HL-60/S4 treated with phorbol 12-myristate 13-acetate at 8.2 ng/mL for 4 days and 3 days (cell line): ENCODE results near the gene FBLIM1.

Experiments used
- in situ Hi-C: fragments of 300-500 bp; cut with MboI; formaldehyde crosslinking; loops from 2 replicates; pipeline ENCODE4 v1.15.0; 2022; ENCODE audit warnings: low sequenced_read_pairs

The FBLIM1 gene

DNA sequence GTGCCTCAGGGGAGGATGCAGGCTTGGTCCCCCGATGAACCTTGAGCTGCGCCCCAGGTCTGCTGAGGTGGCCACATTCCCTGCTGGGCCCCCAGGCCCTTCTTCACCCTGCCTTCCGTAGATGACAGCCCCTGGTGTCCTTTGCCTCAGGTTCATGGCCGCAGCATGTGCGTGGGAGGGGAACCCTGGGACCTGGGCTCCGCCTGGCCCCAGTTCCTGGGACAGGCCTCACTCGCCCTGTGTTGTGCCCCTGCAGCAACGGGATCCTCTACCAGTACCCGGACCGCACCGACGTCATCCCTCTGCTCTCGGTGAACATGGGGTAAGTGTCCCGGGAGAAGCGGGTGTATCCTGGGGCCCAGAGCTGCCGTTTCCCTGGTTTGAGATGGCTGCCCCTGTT is 27.7 kb upstream of the FBLIM1 start:
- in situ Hi-C loops: no loop called here

DNA sequence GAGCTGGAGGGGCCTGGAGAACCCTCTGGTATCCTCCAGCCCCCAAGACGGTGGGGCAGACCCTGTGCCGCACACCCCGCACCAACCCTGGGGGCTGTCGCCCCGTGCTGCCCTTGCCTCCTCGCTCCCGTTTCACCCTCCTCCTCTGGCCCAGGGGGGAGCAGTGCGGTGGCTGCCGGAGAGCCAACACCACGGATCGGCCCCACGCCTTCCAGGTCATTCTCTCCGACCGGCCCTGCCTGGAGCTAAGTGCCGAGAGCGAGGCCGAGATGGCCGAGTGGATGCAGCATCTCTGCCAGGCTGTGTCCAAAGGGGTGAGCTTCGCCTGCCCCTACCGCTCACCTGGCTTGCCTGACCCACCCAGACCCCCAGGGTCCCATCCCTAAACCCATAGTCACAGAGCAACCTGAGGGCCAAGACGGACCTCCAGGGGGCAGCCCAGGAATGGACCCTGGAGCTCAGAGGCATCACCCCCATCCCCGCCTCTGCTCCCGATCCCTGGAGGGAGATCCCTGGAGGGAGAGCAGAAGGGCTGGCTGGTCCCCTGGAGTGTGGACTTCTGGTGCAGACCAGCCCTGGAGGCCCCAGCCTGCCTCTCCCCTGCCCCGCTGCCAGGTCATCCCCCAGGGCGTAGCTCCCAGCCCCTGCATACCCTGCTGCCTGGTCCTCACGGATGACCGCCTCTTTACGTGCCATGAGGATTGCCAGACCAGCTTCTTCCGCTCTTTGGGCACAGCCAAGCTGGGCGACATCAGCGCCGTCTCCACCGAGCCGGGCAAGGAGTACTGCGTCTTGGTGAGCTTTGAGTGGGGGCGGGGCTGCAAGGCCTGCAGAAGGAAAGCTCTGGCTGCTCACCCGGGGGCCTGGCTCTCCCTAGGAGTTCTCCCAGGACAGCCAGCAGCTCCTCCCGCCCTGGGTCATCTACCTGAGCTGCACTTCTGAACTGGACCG is 26.6 kb upstream of the FBLIM1 start:
- in situ Hi-C loops: no loop called here

DNA sequence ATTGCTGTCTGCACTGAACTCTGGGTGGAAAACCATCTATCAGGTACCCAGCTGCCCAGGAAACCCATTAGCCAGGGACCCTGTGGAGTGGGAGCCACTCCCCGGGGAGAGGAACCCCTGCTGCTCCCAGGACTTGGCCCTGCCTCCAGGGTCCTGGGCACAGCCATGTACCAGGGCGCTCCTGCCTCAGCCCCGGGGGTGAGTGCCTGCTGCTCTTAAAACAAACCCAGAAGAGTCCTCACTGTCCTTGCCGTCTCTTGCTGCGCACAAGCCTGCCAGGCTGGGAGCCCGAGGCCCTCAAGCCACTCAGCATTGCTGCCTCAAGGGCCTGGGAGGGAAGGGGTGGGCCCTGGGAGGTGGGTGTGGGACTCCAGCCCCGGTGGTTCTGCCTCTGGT is 25.9 kb upstream of the FBLIM1 start:
- in situ Hi-C loops: no loop called here

DNA sequence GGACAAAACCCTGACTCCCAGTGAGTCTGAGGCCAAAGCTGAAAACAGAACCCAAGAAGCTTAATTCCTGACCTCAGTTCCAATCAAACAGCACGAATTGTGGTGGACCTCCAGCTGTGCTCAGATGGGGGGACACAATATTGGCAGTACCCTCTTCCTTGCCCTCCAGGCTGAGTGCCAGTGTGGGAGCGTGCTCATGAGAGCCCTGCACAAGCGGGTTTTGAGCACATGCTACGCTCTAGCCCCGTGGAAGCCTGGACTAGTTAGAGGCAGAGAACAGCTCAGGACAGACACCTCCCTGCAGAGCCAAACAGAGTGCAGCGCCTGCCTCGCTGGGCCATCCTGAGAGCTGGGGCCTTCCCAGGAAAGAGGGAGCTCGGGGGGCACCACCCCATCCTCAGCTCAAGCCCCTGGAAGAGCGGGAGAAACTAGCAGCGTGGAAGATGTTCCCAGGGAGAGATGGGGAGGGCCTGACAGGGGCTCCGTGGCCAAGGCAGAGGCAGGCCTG is 25.3 kb upstream of the FBLIM1 start:
- in situ Hi-C loops: no loop called here

DNA sequence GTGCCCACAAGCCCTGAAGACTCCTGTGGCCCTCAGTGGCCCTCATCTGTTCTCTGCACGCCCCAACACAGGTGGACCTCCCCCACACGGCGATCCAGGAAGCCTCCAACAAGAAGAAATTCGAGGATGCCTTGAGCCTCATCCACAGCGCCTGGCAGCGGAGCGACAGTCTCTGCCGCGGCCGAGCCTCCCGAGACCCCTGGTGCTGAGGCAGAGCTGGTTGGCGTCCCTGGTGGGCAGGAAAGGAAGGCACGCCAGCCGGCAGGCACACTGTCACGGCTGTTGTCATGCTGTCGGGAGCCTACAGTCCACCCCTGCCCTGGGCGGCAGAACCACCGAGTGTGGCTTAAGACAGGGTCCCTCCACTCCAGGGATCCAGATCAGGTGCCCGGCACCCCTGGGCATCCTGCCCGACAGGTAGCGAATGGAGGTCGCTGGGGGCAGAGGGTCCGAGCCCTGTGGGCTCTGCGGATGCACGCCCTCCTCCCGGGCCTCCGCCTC is 24.8 kb upstream of the FBLIM1 start:
- in situ Hi-C loops: no loop called here

DNA sequence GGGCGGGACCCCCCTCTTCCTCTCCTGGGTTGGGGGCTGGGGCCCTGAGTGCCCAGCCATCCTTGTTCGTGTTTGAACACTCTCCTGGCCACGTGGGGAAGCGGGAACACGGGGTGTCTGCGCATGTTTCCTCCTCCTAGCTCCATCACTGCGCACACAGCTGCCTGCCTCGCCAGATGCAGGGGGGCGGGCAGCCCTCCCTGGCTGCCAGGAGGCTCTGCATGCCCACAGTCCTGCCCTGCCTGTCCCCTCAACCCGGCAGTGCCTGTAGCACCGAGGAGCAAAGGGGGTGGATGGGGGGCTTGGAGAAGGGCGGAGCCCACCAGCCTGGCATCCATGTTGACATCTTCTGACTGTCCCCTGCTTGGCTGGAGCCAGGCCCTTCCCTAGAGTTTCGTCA is 24.3 kb upstream of the FBLIM1 start:
- in situ Hi-C loops: no loop called here

DNA sequence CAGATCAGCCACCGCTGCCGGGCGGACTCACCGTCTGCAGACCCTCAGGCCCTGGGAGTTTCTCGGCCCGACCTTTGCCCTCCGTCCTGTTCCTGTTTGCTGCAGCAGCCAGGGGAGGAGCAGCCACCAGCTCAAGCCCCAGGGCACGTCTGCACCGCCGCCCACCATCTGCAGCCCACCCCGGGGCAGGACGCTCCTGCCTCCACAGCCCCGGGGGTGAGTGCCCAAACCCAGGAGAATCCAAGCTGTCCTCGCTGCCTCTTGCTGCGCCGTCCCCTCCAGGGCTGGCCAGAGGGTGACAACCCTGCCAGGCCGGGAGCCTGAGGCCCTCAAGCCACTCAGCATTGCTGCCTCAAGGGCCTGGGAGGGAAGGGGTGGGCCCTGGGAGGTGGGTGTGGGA is 23.7 kb upstream of the FBLIM1 start:
- in situ Hi-C loops: no loop called here

DNA sequence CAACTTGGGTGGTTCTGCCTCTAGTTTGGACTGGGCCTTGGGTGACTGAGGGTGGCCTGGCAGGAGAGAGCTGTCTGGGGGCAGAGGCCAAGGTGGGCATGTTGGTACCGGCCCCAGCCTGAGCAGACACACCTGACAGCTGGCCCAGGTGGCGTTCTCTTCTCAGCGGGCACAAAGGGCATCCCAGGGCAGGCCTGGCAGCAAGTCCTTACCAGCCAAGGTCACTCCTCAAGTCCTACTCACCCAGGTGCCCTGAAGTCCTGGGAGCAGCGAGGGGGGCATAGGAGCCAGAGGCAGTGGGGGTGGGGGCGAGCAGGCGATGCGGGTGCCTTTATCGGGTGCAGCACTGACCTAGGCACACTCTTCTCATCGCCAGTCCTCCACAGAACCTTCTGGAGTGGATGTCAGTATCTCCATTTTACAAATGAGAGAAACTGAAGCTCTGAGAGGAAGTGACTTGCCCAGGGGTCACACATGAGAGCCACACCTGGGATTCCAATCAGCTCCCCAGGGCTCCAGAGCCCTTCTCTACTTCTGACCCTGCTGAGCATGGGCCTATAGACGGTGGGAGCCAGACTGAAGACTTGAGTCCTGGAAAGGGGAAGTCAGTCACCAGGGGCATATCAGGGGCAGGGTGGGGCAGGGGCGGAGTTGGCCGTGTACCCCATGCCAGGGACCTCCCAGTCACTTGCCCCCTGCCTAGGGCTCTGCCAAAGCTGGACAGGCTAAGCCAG is 23.1 kb upstream of the FBLIM1 start:
- in situ Hi-C loops: no loop called here

DNA sequence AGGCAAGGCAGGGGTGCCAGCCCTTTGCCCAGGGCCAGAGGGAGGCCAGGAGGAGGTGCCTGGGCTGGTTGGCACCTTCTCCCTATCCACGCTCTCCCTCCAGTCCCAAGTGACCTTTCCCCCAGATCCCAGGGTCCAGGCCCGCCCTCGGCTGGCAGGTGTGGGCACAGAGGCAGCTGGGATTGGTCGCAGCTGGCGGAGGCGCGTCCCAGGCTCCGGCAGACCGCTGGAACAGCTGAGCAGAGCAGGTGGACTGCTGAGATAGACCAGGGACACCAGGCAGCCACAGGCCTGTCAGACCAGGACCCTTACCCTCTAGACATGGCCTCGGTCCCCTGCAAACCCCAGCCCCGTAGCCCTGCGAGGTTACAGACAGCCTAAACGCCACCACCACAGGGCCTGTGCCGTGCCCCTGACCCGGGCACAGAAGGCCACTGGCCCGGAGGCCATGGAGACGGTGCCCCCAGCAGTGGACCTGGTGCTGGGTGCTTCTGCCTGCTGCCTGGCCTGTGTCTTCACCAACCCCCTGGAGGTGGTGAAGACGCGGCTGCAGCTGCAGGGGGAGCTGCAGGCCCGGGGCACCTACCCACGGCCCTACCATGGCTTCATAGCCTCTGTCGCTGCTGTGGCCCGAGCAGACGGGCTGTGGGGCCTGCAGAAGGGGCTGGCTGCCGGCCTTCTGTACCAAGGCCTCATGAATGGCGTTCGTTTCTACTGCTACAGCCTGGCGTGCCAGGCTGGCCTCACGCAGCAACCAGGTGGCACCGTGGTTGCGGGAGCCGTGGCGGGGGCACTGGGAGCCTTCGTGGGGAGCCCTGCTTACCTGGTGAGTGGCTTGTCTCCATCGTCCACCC is 22.3 kb upstream of the FBLIM1 start, which contains the start of gene SLC25A34:
TSS of gene SLC25A34 (plus strand) at position 221 of the 854 bp plus-strand sequence. CDS start at position 449, 228 bp downstream.
- in situ Hi-C loops: no loop called here

DNA sequence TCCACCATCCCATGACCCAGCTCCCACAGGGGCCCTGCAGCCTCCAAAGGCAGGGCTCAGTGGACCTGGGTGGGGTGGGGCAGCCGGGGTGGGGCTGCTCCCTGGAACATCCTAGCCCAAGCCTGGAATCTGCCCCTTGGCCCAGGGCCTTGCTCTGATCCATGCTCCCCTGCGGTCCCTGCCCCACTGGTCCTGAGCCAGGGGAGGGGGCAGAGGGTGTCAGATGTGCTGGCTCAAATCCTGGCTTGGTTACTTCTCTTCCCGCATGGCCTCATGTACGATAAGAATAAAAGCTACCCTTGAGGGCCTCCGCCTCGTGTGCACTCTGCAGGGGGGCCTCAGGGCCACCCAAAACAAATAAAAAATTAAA is 21.7 kb upstream of the FBLIM1 start:
- in situ Hi-C loops: no loop called here

DNA sequence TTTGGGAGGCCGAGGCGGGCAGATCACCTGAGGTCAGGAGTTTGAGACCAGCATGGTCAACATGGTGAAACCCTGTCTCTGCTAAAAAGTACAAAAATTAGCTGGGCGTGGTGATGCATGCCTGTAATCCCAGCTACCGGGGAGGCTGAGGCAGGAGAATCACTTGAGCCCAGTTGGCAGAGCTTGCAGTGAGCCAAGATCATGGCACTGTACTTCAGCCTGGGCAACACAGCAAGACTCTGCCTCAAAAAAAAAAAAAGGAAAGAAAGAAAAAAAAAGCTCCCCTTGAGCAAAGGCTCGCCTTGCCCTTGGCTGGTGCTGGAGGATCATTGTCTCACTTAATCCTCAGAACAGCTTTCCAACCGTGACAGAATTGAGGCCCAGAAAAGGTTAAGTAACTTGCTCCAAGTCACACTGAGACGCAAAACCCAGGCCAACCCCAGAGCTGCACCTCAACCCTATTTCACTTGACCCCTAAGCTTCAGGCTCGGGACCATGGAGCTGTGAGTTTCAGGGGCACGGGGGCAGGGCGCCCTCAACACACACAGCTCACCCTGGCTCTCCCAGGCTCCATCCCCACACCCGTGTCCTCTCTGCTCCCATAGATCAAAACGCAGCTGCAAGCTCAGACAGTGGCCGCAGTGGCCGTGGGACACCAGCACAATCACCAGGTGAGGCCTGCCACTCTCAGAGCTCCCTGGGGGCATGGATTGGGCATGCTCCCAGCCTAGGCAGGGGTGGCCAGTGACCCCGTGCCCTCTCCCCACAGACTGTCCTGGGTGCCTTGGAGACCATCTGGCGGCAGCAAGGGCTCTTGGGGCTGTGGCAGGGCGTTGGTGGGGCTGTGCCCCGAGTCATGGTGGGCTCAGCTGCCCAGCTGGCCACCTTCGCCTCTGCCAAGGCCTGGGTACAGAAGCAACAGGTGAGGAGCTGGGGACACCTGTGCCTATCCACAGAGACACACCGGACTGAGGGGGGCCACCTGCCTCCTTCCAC is 21.0 kb upstream of the FBLIM1 start:
- in situ Hi-C loops: no loop called here

DNA sequence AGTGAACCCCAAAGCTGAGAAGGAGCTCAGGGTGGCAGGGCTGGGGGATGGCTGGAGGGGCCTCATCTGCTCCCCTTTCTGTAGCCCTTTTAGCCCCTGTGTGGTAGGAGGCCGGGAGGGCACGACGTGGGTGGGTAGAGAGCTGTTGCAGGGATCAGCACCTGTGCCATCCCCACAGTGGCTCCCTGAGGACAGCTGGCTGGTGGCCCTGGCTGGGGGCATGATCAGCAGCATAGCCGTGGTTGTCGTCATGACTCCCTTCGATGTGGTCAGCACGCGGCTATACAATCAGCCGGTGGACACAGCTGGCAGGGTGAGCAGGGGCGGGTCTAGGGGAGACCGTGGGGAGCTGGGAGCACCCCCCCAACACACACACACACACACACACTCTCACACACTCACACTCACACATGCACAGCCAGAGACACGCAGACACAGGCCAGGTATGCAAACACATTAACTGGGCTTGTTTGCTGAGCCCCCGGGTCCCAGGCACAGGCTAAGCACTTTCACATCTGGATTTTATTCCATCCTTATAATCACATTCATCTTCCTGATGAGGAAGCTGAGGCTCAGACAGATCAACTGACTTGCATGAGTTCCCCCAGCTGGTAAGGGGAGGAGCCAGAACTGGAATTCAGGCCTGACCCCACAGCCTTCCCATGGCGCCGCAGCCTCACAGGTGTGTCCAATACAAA is 20.0 kb upstream of the FBLIM1 start:
- in situ Hi-C loops: no loop called here

DNA sequence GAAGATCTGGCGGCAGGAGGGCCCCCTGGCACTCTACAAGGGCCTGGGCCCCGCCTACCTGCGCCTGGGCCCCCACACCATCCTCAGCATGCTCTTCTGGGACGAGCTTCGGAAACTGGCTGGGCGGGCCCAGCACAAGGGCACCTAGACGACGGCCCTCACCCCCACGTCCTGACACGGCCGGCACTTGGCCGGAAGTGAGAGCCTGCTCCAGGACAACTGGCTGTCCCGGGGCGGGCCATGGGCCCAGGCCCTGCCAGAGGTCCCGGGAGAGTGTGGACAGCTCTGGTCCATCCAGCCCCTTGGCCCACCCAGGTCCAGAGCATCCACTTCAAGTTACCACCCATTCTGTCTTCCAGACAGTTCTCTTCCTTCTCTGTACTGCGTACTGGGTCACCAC is 19.3 kb upstream of the FBLIM1 start:
- in situ Hi-C loops: no loop called here

DNA sequence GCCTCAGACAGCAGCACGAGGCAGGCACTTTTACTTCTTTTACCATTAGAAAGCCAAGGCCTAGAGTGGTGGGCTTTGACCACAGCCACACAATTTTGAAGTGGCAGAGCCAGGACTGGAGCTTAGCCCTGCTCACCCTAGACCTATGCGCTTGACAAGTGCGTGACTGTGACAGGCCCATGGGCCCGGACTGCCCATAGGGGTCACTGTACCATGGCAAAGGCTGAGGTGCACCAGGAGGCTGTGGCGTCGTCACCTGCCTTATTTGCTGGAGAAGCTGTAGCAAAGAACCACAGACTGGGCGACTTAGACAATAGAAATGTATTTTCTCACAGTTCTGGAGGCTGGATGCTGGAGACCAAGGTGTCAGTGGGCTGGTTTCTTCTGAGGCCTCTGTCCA is 18.9 kb upstream of the FBLIM1 start:
- in situ Hi-C loops: no loop called here

DNA sequence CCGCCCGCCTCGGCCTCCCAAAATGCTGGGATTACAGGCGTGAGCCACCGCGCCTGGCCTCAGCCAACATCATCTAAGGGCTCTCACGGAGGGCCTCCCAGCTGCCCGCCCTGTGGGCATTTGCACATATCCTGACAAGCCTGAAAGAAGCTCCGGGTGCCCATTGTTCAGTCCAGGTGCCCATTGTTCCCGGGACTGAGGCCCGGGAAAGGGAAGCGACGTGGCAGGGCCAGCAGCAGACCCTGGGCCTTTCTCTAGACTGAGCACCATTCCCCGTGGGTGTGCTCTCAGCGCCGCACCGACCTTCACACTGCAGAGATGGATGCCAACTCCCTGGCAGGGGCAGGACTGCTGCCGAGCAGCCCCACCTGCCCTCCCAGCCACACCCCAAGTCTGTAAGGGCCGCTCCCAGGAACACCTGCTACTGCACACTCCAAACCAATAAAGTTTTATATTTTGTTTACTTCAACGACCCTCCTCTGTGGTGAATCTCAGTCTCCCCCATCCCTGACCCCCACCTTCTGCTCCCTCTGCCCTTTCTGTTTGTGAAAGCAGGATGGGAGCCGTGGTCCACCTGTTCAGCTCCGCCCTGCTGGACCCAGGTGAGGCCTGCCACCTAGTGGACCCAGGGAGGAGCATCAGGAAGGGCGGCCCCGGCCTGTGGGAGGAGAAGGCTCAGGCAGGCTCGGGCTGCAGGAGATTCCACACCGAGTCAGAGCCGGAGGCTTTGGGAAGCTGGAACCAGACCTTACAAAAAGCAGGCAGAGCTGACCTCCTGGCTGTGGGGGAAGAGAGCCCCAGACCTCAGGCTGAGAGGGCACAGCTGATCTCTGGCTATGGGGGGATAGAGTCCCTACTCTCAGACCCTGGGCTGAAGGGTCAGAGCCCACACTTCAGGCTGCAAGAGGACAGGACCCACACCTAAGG is 17.4 kb upstream of the FBLIM1 start:
- in situ Hi-C loops: no loop called here

DNA sequence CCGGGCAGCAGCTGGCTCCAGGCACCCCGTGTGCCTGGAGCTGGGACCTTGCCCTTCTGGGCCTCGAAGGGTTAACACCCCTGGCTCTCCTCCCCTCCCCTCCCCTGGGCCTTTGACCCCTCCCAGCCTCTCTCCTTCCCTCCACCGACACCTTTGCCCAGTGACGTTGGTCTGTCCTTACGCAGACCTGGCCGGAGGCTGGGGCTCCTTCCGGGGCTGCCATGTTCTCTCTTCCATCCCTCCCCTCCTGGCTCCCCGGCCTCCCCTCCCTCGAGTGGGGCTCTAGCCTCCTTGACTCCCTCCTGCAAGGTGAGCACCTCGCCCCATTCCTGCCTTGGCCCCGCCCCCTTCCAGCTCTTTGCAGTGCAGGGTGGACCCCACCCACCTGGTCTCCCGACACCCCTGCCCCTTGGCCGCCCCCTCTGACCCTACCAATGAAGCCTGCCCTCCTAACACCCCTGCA is 16.2 kb upstream of the FBLIM1 start, which contains the start of gene TMEM82:
TSS of gene TMEM82 (plus strand) at position 161 of the 463 bp plus-strand sequence. CDS start at position 222, 61 bp downstream.
- in situ Hi-C loops: no loop called here

DNA sequence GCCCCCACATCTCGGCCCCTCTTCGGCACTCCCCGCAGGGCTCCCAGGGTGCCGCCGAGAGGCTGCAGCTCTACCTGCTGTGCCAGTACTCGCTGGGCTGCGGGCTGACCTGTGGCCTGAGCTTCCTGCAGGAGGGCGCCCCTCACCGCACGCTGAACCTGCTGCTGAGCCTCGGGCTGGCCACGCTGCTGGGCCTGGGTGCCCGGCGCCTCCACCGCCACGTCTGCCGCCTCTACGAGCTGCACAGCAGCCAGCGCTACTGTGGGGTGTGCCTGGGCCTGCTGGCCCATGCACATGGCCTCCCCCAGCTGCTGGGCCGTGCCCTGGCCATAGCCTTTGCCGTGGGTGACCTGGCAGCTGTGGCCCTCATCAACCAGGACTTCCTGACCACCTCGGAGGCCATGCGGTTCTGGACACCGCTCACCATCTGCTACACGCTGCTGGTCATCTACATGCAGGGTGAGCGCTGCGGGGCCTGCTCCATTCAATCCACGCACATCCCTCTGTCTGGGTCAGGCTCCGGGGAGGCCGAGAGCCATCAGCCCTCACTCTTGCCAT is 14.4 kb upstream of the FBLIM1 start:
- in situ Hi-C loops: no loop called here
